ENCODE data around the gene GNAT3. TPM values are rescaled to one million over a fixed set of nuclear protein-coding genes. Genes with fewer than 3 reads are reported as not detected.

Gene GNAT3
- total and polyA plus RNA-seq, 4 donors: not detected

GRCh38 chr7:80517282-80517747, 5.5 kb upstream of the GNAT3 start:
- WGBS: 81% methylated on average over 4 of the region's 4 CpGs
- Histone ChIP-seq H3K27me3 (ENCODE audit: control insufficient read depth in 4 of 4, insufficient read depth in 4 of 4, low read length in 3 of 4) (no peaks in the 10 kb centered on the region), H3K4me1 (ENCODE audit: control insufficient read depth in 4 of 4, insufficient read depth in 4 of 4, low read length in 3 of 4) (no peaks in the 10 kb centered on the region), H3K4me3 (ENCODE audit: low read depth in 1 of 3, low read length in 3 of 3) (no peak overlapping the region), H3K36me3 (ENCODE audit: control insufficient read depth in 4 of 4, insufficient read depth in 3 of 4, low read depth in 1 of 4, low read length in 3 of 4) (no peaks in the 10 kb centered on the region), H3K9ac (ENCODE audit: low read depth in 1 of 2, low read length in 2 of 2) (no peak overlapping the region), H3K9me3 (ENCODE audit: control insufficient read depth in 4 of 4, low read length in 3 of 4) (no peaks in the 10 kb centered on the region), H3K27ac (ENCODE audit: low read depth in 1 of 2, low read length in 2 of 2) (no peak overlapping the region)
- TF ChIP-seq FOXA2 (IDR thresholded peaks at IDR 0.05): no peak
- no peak for TF ChIP-seq REST (IDR thresholded peaks at IDR 0.05)
- no peak for DNase-seq (ENCODE audit: low spot score)

- Histone ChIP-seq H3K36me3 (ENCODE audit: control insufficient read depth in 4 of 4, insufficient read depth in 3 of 4, low read depth in 1 of 4, low read length in 3 of 4) (no peaks in the 10 kb centered on the region), H3K27ac (ENCODE audit: low read depth in 1 of 2, low read length in 2 of 2) (no peak overlapping the region), H3K4me3 (ENCODE audit: low read depth in 1 of 3, low read length in 3 of 3) (no peak overlapping the region), H3K9me3 (ENCODE audit: control insufficient read depth in 4 of 4, low read length in 3 of 4) (no peaks in the 10 kb centered on the region), H3K9ac (ENCODE audit: low read depth in 1 of 2, low read length in 2 of 2) (no peak overlapping the region), H3K27me3 (ENCODE audit: control insufficient read depth in 4 of 4, insufficient read depth in 4 of 4, low read length in 3 of 4) (no peaks in the 10 kb centered on the region), H3K4me1 (ENCODE audit: control insufficient read depth in 4 of 4, insufficient read depth in 4 of 4, low read length in 3 of 4) (no peaks in the 10 kb centered on the region)
- TF ChIP-seq CTCF (IDR thresholded peaks at IDR 0.05; ENCODE audit: low read depth, low read length, missing input control) (no peak), FOXA2 (IDR thresholded peaks at IDR 0.05) (no peak), RAD21 (IDR thresholded peaks at IDR 0.05) (no peak), NR2F2 (IDR thresholded peaks at IDR 0.05) (no peak), FOXA1 (IDR thresholded peaks at IDR 0.05) (no peak), TAF1 (conservative IDR thresholded peaks at IDR 0.05) (no peak), RXRA (IDR thresholded peaks at IDR 0.05) (no peak), REST (IDR thresholded peaks at IDR 0.05) (no peak), EGR1 (IDR thresholded peaks at IDR 0.05; ENCODE audit: low read depth in 2 of 2) (no peak)
- no peak for DNase-seq (ENCODE audit: low spot score)
Measured at GRCh38 chr7:80515298-80515697, 3.4 kb upstream of the GNAT3 start.

All from liver (tissue), 9 donors.